Breast epithelium (tissue), 4 donors: ENCODE data around the gene BTBD19. TPM values are rescaled to one million over a fixed set of nuclear protein-coding genes. Genes with fewer than 3 reads are reported as not detected.

Experiments
- DNase-seq, 2 donors: peaks; one replicate each; pipeline ENCODE4 v3.0.0-alpha.2; 2019; ENCODE audit warnings: low spot score in 2 of 2
- H3K27ac ChIP-seq, 2 donors: fragments of 200-600 bp; sonication (generic) in 1 of 2; one replicate each; pipeline ENCODE4 v1.5.1; 2016 to 2019; ENCODE audit warnings: mild to moderate bottlenecking in 1 of 2
- H3K27me3 ChIP-seq, 2 donors: fragments of 200-600 bp; sonication (generic) in 1 of 2; one replicate each; pipeline versions ENCODE4 v1.5.1 to v1.6.0; 2017 to 2019; ENCODE audit warnings: control low read depth in 1 of 2, mild to moderate bottlenecking in 1 of 2
- H3K36me3 ChIP-seq: fragments of 200-600 bp; one replicate; pipeline ENCODE4 v1.5.1; 2019
- H3K4me1 ChIP-seq, 2 donors: fragments of 200-600 bp; sonication (generic); one replicate each; pipeline ENCODE4 v1.5.1; 2016 to 2019; ENCODE audit warnings: control low read depth in 1 of 2
- H3K4me3 ChIP-seq, 3 donors: fragments of 200-600 bp; sonication (generic); 1 replicate in 2 of 3; 2 replicates in 1 of 3; pipeline ENCODE4 v1.5.1; 2016 to 2019; ENCODE audit warnings: mild to moderate bottlenecking in 3 of 3, moderate library complexity in 2 of 3
- H3K9me3 ChIP-seq, 2 donors: fragments of 200-600 bp; sonication (generic) in 1 of 2; one replicate each; pipeline ENCODE4 v1.5.1; 2016 to 2019; ENCODE audit warnings: control low read depth in 1 of 2
- POLR2A ChIP-seq: fragments of 450-650 bp; IDR thresholded peaks from one replicate; pipeline ENCODE4 v1.6.1; 2016; ENCODE audit warnings: antibody characterized with exemption, mild to moderate bottlenecking, moderate library complexity
- POLR2AphosphoS5 ChIP-seq, 3 donors: sonication (generic); formaldehyde crosslinking; IDR thresholded peaks; one replicate each; pipeline ENCODE4 v1.6.1; 2017; ENCODE audit warnings: antibody characterized with exemption in 3 of 3
- intact Hi-C: fragments of 100-400 bp; cut with DNase I; formaldehyde crosslinking; loops from one replicate; pipeline ENCODE4 v1.15.1; 2023; ENCODE audit warnings: low total_unique reads
- total RNA-seq, 3 donors: library from RNA; depleted of rRNA; stranded (reverse); fragments of >200 nt; gene quantifications; one replicate each; pipeline ENCODE4 v1.1.0, GENCODE V29; 2016
- TF ChIP-seq, protein P1 (sequence below), 3 donors: fragments of 450-650 bp; IDR thresholded peaks; one replicate each; pipeline ENCODE4 v1.5.1; 2016 to 2017; ENCODE audit warnings: antibody characterized with exemption in 3 of 3, mild to moderate bottlenecking in 3 of 3, moderate library complexity in 3 of 3

BTBD19 gene
- total RNA-seq, 3 donors from 2014 or later: 3.8 to 7.0 (median 6.9) TPM

DNA sequence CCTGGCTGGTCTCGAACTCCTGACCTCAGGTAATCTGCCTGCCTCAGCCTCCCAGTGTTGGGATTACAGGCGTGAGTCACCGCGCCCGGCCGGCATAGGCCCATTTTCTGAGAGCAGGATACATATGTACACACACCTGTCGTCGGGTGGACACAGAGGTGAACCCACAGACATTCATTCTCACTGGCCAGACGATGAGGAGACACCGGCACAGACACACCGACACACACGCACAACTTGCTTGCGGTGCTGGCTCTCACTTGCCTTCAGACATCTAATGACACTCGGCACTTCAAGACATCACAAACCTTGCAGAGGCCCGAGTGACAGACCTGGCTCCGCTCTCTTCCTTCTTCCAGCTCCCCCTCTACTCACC, 34.2 kb downstream of the BTBD19 start:
- Histone ChIP-seq H3K4me3 (peak overlapping the region; percentile 50 to 85 (median 57)), H3K4me1 (no peaks in the 10 kb centered on the region), H3K27me3 (no peaks in the 10 kb centered on the region), H3K9me3 (no peaks in the 10 kb centered on the region), H3K36me3 (no peaks in the 10 kb centered on the region), H3K27ac (peak overlapping the region; percentile 70 to 83)
- no peak for DNase-seq
- intact Hi-C loops: no loop called here
- TF ChIP-seq POLR2A: no peak

DNA sequence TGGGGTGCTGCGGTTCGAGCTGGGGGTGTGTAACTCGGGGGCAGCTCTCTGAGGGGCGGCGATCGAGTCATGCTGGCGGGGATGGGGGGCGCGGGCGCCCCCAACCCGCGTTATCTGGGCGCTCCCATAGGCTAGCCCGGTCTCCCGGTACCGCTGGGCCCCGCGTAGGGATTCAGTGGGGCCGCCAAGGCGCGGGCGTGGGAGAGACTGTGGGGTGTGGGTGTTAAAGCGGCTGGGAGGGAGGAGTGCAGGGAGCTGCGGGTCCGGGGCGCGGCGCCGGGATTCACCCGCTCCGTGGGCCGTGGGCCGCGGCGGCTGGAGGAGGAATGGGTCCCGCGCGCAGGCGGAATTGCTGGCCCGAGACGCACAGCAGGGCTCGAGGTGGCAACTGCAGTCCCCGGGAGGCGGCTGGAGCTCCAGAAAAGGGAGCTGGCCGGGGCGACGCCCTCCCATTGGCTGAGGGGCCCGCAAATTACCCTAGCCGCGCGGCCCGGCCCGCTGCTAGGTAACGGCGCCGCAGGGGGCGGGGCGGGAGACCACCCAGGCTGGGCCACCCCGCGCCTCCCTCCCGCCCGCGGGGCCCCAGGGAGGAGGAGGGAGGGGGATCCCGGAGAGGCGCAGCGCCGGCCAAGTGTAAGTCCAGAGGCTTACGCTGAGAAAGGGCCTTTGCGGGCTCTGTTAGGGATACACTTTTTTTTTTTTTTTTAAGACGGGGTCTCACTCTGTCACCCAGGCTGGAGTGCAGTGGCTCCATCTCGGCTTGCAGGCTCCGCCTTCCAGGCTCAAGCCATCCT, 34.7 kb downstream of the BTBD19 start, which contains the start of gene PTCH2:
Gene PTCH2, minus strand, starts transcription at position 392 of the 794 bp plus-strand sequence. Its CDS starts 321 bp downstream, at position 71.
- DNase-seq: peak in 1 of 2 donors; percentile 58
- H3K27ac ChIP-seq: peak within 1 kb of the TSS; percentile 70 to 83
- intact Hi-C loops: no loop called here

DNA sequence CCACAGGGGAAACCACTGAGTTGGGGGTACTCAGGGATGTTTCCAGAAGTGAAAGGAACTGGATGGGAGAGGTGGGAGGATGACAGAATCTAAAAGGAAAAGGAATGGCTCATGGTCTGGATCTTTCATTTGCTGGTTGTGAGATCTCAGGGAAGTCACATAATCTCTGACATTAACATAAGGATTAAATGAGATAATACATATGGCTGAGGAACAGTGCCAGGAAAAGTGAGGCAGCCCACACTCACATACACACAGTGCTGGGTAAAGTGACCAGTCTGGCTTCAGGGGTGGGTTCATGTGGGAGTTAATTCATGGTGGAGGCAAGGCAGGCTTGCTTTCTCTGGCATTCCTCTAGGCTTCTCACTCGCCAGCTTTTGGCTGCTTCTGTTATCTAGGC, 38.7 kb downstream of the BTBD19 start:
- intact Hi-C loops: no loop called here
- no peaks in the 10 kb centered on the region for H3K36me3 ChIP-seq
- no peak for DNase-seq
- H3K9me3 ChIP-seq: no peaks in the 10 kb centered on the region
- no peaks in the 10 kb centered on the region for H3K4me1 ChIP-seq
- H3K27me3 ChIP-seq: no peaks in the 10 kb centered on the region
- H3K27ac ChIP-seq: peak overlapping the region in 1 of 2 donors; percentile 5
- no peak overlapping the region for H3K4me3 ChIP-seq
- TF ChIP-seq POLR2AphosphoS5 (IDR thresholded peaks at IDR 0.05): no peak
- TF ChIP-seq, protein P1, sequence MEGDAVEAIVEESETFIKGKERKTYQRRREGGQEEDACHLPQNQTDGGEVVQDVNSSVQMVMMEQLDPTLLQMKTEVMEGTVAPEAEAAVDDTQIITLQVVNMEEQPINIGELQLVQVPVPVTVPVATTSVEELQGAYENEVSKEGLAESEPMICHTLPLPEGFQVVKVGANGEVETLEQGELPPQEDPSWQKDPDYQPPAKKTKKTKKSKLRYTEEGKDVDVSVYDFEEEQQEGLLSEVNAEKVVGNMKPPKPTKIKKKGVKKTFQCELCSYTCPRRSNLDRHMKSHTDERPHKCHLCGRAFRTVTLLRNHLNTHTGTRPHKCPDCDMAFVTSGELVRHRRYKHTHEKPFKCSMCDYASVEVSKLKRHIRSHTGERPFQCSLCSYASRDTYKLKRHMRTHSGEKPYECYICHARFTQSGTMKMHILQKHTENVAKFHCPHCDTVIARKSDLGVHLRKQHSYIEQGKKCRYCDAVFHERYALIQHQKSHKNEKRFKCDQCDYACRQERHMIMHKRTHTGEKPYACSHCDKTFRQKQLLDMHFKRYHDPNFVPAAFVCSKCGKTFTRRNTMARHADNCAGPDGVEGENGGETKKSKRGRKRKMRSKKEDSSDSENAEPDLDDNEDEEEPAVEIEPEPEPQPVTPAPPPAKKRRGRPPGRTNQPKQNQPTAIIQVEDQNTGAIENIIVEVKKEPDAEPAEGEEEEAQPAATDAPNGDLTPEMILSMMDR (IDR thresholded peaks at IDR 0.05): no peak
- no peak for TF ChIP-seq POLR2A

More for the DNA sequence above, 34.7 kb downstream of the BTBD19 start, which contains the start of gene PTCH2:
- Histone ChIP-seq H3K27me3 (no peaks in the 10 kb centered on the region), H3K36me3 (no peaks in the 10 kb centered on the region), H3K4me3 (peak within 1 kb of the TSS; percentile 50 to 85 (median 57)), H3K9me3 (no peaks in the 10 kb centered on the region), H3K4me1 (no peaks in the 10 kb centered on the region)
- TF ChIP-seq, protein P1 (IDR thresholded peaks at IDR 0.05): no peak
- TF ChIP-seq POLR2AphosphoS5 (IDR thresholded peaks at IDR 0.05): peak in 1 of 3 donors; percentile 46
- no peak for TF ChIP-seq POLR2A

DNA sequence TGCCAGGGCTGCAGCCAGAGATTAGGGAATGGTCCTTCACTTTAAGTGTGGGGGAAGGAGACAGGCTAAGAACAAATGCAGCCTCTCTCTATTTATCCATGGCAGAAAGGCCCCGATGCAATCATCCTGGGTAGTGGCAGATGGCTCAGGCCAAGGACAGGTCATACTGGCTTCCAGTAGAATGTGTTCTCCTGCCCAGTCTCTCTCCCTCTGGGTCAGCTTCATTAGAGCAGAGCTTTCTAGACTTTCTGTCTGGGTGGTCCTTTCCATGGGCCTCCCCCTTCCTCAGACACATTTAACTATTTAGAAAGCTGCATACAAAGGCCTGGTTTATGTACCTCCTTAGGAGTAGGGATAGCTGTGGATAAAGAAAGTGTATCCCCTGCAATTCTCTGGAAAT, 39.5 kb downstream of the BTBD19 start:
- intact Hi-C loops: no loop called here
- Histone ChIP-seq H3K9me3 (no peaks in the 10 kb centered on the region), H3K4me3 (no peak overlapping the region), H3K27ac (peak overlapping the region; percentile 51 to 76), H3K4me1 (no peaks in the 10 kb centered on the region), H3K36me3 (no peaks in the 10 kb centered on the region), H3K27me3 (no peaks in the 10 kb centered on the region)
- no peak for DNase-seq
- TF ChIP-seq, protein P1 (IDR thresholded peaks at IDR 0.05): no peak
- TF ChIP-seq POLR2AphosphoS5 (IDR thresholded peaks at IDR 0.05): no peak
- TF ChIP-seq POLR2A: no peak

DNA sequence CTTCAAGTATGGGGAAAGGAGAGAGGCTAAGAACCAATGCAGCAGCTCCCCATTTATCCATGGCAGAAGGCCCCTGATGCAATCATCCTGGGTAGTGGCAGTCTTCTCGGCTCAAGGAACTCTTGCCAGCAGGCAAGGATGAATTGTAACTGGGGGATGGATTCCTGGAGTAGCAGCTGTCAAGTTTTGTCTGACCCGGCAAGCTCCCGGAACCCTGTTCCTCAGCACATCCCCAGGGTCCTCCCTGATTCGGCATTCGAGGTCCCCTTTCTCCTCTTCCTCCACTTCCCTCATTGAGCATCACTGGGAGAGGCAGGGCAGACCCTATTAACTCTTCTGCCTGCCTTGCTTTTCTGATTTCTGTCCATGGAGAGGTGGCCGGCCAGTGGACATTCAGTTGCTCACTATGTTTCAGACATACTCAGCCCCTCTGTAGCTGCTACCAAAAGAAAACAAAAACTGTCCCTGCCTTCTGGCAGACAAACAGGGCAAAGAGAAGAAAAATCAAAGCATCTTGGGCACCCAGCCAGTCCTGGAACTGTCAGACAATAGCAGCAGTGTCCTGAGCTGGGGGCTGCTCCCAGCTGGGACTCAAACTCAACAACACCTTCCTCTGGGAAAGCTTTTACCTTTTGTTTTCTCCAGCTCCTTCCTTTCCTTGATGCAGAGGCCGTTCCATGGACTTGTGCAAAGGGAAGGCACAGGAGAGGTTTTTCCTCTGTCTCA, 40.3 kb downstream of the BTBD19 start:
- H3K4me1 ChIP-seq: no peaks in the 10 kb centered on the region
- no peaks in the 10 kb centered on the region for H3K9me3 ChIP-seq
- H3K27me3 ChIP-seq: no peaks in the 10 kb centered on the region
- no peaks in the 10 kb centered on the region for H3K36me3 ChIP-seq
- peak overlapping the region; percentile 51 to 76 for H3K27ac ChIP-seq
- TF ChIP-seq POLR2A (no peak), POLR2AphosphoS5 (IDR thresholded peaks at IDR 0.05) (no peak)
- TF ChIP-seq, protein P1 (IDR thresholded peaks at IDR 0.05): no peak
- intact Hi-C loops: no loop called here
- no peak overlapping the region for H3K4me3 ChIP-seq
- peak in 1 of 2 donors; percentile 40 for DNase-seq
